Mucosa of gallbladder (tissue), 1 donor: ENCODE data around the gene FAM114A1. TPM values are rescaled to one million over a fixed set of nuclear protein-coding genes. Genes with fewer than 3 reads are reported as not detected.
A peak's percentile ranks its signal among the peaks of the same experiment; 100 is the strongest.
"Not testable (repeated sequence)": the region's sequence is repeated elsewhere in the genome, so short reads cannot be mapped to it uniquely, and the experiment has no call there.

Source experiments
- DNase-seq: peaks from one replicate; pipeline ENCODE4 v3.0.0-alpha.2; 2020; ENCODE audit warnings: low spot score
- total RNA-seq: library from RNA; stranded (reverse); gene quantifications from one replicate; pipeline ENCODE4 v1.2.1, GENCODE V29; 2021
- donor health status: DM: no; HTN: no; CAD: no.

Gene FAM114A1
- total RNA-seq, 1 donor from 2014 or later = 80.6 TPM

GRCh38 chr4:38967260-38968095, 99.9 kb downstream of the FAM114A1 start:
- peak; percentile 38 for DNase-seq

- DNase-seq = no peak
Observed at GRCh38 chr4:38968668-38969067, 101.1 kb downstream of the FAM114A1 start.

GRCh38 chr4:38976308-38976707, 108.7 kb downstream of the FAM114A1 start:
- DNase-seq = no peak

- no peak for DNase-seq
Observed at GRCh38 chr4:38979081-38979480, 111.5 kb downstream of the FAM114A1 start.

GRCh38 chr4:38979511-38980230, 112.1 kb downstream of the FAM114A1 start:
- DNase-seq = no peak

- no peak for DNase-seq
Observed at GRCh38 chr4:38980903-38981676, 113.5 kb downstream of the FAM114A1 start.

- DNase-seq = no peak
Observed at GRCh38 chr4:38982361-38983095, 114.9 kb downstream of the FAM114A1 start.

- DNase-seq = no peak
Observed at GRCh38 chr4:38983291-38983690, 115.7 kb downstream of the FAM114A1 start.

GRCh38 chr4:38983787-38984598, 116.4 kb downstream of the FAM114A1 start:
- DNase-seq = no peak

GRCh38 chr4:38985410-38986100, 117.9 kb downstream of the FAM114A1 start:
- DNase-seq = no peak

- DNase-seq = no peak
Observed at GRCh38 chr4:38987491-38987890, 119.9 kb downstream of the FAM114A1 start.

- DNase-seq = not testable (repeated sequence)
Observed at GRCh38 chr4:38988353-38988752, 120.7 kb downstream of the FAM114A1 start.

GRCh38 chr4:38989487-38989886, 121.9 kb downstream of the FAM114A1 start:
- no peak for DNase-seq

GRCh38 chr4:38990241-38990640, 122.6 kb downstream of the FAM114A1 start:
- DNase-seq = peak; percentile 23

- DNase-seq = no peak
Observed at GRCh38 chr4:38993683-38994082, 126.1 kb downstream of the FAM114A1 start.

GRCh38 chr4:38994135-38994534, 126.5 kb downstream of the FAM114A1 start:
- DNase-seq = no peak
